Embryonic facial prominence (tissue), 1 donor: ENCODE data around the gene DDAH2.

Source experiments
- DNase-seq: peaks from one replicate; pipeline ENCODE4 v3.0.0-alpha.2; 2016; ENCODE audit errors: extremely low spot score

Gene DDAH2

GRCh38 chr6:31732029-31732428, 2.9 kb upstream of the DDAH2 start:
- DNase-seq = no peak

- no peak for DNase-seq
These were observed 1.6 kb upstream of the DDAH2 start for GRCh38 chr6:31730631-31731086.

- peak; percentile 79 for DNase-seq
These were observed 1.0 kb upstream of the DDAH2 start for GRCh38 chr6:31729979-31730630.

GRCh38 chr6:31729515-31729978, 448 bp upstream of the DDAH2 start:
- peak; percentile 63 for DNase-seq

- DNase-seq = no peak
These were observed 1.1 kb downstream of the DDAH2 start for GRCh38 chr6:31727717-31728671.

DNA sequence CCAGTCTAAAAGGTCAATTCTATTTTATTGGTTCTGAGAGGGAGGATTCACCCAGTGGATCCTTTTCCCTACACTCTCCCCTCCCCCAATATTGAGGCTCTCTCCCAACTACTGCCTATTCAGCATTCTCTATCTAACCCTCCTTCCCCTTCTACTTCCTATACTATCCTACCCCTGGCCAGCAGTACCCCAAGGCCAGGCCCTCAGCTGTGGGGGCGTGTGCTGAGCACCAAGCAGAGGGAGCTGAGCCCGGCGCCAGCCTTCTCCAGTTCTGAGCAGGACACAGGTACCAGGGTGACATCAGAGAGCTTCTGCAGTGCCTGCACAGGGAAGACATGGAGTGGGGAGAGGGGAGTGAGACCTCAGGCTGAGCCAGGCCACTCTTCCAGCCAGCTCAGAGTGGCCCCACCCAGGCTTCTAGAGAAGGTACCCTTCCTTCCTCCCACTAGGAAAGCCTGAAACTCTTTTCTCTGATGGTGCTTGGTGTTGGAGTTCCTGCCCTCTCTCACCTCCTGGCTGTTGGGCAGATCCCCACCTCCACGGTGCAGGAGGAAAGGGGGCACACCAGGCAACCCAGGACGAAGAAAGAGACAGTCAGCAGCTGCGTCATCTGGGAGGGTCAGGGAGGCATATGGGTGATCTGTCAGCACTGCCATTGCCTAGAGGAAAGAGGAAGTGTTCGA, 1.9 kb downstream of the DDAH2 start:
- no peak for DNase-seq

DNA sequence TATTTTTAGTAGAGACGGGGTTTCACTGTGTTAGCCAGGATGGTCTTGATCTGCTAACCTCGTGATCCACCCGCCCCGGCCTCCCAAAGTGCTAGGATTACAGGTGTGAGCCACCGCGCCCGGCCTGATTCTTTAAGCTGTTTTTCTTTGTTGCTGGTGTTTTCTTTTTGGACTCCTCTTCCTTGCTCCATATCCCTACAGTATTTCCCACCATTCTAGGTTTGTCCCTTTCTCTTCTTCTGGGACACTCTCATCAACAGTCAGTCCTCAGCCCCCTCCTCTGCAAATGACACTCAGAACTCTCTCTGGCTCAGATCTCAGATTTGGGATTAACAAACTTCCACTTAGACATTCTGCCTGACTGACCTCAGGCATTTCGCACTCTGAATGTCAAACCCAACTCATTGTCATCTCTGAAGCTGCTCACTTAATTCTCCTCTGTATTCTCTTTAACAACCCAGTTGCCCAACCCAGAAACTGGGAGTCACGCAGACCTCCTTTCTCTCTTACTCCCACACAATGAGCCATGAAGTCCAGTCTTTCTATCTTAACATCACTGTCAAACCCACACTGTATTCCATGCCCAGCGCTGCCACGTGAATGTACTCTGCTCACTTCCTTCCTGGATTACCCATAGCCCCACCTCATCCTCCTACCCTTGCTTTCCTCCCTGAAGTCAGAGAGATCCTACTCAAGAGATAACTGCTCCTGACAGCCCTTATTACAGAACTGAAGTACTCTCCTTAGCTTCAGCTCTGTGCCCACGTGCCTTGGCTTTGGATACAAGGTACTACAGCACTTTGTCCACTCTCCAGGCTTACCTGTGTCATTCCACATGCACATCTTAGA, 3.4 kb downstream of the DDAH2 start:
- no peak for DNase-seq

DNA sequence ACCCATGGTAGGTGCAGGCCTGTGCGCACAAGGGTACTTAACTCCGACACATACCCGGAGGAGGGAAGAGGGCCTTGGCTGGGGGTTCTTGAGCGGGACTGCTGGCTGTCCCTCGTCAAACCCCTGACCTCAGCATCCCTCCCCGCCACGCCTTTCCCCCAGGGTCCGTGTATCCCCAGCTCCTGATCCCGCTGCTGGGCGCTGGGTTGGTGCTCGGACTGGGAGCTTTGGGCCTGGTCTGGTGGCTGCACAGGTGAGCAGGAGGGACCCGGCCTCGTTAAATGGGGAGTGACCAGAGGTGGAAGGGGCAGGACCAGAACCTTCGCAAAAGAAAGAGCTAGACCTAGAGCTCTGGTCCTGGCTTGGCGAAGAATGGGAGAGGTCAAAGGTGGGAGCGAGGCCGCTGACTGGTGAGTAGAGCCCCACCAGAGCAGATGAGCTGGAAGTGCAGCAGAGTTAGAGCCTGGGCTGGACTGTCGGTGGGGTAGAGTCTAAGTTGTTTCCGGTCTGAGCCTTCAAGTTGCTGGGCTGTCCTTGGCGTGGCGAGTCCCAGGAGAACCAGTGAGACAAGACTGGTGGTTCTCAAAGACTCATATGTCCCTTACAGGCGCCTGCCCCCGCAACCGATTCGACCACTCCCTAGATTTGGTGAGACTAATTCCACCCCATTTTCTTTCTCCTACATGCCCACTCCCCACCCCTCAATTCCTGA, 5.0 kb downstream of the DDAH2 start:
- DNase-seq = no peak

DNA sequence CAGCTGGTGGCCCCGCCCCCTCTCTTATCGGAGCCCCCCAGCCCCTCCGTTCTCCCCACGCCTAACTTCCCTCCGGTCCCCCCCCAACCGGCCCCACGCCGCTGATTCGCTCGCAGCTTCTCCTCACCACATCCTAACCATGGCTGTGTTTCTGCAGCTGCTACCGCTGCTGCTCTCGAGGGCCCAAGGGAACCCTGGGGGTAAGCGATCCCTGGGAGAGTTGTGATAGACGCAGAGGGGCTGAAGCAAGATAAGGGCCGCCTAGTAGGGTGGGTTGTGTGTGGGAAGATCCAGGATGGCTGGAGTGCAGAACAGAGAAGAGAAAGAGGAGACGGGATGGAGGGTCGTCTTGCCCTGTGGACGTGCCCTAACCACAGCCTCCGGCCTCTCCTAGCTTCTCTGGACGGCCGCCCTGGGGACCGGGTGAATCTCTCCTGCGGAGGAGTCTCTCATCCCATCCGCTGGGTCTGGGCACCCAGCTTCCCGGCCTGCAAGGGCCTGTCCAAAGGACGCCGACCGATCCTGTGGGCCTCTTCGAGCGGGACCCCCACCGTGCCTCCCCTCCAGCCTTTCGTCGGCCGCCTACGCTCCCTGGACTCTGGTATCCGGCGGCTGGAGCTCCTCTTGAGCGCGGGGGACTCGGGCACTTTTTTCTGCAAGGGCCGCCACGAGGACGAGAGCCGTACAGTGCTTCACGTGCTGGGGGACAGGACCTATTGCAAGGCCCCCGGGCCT, 5.7 kb downstream of the DDAH2 start, which contains the start of gene MPIG6B:
TSS of gene MPIG6B (plus strand) at position 129 of the 735 bp plus-strand sequence. CDS start at position 140, 11 bp downstream.
- no peak for DNase-seq

- no peak for DNase-seq
These were observed 6.9 kb downstream of the DDAH2 start for GRCh38 chr6:31722173-31722572.

DNA sequence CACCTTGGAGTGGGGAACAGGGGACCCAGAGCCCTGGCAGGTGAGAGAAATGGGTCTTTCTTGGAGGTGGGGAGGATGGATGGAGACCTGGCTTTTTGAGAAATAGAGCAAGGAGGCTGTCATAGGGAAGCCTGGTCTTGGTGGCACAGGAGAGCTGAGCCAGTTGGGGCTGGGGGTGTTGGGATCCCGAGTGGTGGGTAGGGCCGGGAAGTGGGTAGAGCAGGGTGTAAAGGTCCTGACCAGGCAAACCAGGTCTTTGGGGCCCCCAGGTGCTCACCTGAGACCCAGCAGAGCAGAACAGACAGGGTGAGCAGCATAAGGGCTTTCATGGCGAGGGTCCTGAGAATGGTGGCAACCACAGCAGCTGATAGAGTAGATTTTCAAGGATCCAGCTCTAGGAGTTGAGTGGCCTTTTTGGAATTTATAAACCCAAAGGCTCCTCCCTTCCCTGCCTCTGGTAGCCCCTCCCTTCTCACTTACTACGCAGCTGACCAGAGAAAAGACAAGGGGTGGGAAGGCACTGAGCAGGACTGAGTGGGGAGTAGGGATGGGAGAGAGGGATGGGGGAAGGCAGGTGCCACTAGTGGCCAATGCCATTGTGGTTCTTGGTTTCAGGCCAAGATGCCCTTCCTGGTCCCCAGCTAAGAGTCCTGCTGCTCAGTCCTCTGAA, 7.6 kb downstream of the DDAH2 start, which contains the start of gene LY6G6C:
TSS of gene LY6G6C (minus strand) at position 396 of the 670 bp plus-strand sequence. CDS start at position 329, 67 bp downstream.
- DNase-seq = no peak

DNA sequence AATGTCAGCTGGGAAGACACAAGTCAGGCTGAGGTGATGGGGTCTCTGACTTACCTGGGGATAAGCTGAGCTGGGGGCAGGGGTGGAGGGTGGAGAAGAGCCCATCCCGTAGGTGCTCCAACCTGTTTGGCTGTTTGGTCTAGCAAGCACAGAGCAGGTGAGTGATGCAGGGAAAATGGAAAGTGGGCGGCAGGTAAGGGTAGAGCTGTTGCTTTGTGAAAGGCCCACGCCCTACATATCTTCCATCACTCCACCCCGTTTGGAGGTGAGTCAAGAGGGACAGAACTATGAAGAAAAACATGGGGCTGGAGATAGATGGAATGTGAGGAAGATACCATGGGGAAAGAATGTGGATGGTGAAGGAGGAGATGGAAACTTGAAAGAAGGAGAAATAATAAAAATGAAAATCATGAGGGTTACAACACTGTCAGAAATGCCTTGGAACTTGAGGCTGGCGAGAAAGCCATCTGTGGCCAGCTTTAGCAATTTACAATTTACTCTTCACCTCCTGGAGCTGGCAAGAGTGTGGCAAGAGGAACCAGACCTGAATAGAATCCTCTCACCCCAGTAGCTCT, 8.8 kb downstream of the DDAH2 start:
- DNase-seq = no peak

DNA sequence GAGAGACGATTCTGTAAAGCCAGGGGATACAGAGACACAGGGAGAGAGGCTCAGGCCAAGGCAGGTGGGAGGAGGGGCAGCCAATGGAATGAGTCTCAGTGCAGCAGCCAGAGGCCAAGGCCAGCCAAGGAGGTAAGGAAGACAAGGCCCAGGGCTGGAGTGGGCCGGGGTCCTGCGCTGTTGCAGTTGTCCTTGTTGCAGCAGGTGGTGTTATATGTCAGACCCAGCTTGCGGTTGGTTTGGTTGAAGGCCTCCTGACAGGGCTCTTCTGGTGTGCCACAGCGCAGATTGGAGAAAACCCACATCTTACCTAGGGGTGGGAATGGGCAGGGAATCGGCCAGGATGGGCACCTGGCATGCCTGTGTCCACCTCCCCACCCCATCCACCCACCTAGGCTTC, 10.1 kb downstream of the DDAH2 start:
- no peak for DNase-seq

DNA sequence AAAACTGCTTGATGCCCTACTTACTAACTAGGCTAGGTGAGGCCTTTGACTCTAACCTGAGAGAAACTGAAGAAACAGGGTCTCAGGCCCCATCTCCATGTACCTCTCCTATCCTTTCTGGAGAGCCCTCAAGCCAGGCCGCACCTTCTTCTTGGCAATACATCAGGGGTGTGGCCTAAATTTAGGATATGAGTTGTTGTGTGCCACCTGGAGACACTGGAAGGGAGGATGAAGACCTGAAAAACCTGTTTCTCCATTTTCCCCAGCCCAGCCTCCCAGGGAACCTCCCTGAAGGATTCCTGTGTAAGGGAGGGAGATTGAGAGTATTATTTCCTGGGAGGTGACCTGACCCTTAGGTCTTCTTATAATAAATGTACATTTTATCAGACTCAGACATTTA, 10.8 kb downstream of the DDAH2 start:
- DNase-seq = no peak

DNA sequence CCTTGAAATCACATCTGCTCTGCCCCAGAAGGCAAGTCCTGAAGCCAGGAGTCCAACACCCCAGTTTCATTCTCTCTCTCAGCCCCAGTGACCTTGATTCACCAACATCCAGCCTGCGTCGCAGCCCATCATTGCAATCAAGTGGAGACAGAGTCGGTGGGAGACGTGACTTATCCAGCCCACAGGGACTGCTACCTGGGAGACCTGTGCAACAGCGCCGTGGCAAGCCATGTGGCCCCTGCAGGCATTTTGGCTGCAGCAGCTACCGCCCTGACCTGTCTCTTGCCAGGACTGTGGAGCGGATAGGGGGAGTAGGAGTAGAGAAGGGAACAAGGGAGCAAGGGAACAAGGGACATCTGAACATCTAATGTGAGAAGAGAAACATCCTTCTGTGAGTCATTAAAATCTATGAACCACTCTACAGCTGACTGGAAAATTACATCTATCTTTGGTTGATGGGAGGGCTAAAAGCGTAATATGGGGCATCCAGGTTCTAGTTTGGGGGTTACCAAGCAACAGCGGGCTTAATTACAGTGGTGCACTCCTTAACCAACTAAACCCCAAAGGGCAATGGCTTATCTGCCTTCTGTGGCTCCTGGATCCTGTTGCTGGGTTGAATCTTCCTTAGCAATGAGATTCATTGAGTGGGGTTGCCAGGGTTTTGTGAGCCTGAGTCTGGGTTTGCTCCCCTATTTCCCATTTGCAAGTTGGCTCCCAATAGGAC, 11.4 kb downstream of the DDAH2 start:
- DNase-seq = no peak

GRCh38 chr6:31715022-31715958, 13.8 kb downstream of the DDAH2 start, which contains the start of gene LY6G6D:
Gene LY6G6D (plus strand): TSS chr6:31715348. CDS start chr6:31715356, 8 bp downstream.
- DNase-seq = no peak
